ENCODE measurements around the gene ETNPPL. TPM values are rescaled to one million over a fixed set of nuclear protein-coding genes. Genes with fewer than 3 reads are reported as not detected.

The ETNPPL gene
- total and polyA plus RNA-seq, 2 of the 13 experiments (the other 11 are each of a cell fraction or from before 2014, with no cell fraction given), result 1.4 to 6.0 TPM

- no peak for TF ChIP-seq TFE3 (CRISPR knock-in tag; IDR thresholded peaks at IDR 0.05)
- TF ChIP-seq GTF3A (CRISPR knock-in tag; conservative IDR thresholded peaks at IDR 0.05), result no peak
- TF ChIP-seq PRDM15 (CRISPR knock-in tag; IDR thresholded peaks at IDR 0.05), result no peak
- TF ChIP-seq HMG20A (CRISPR knock-in tag; IDR thresholded peaks at IDR 0.05; ENCODE audit: borderline replicate concordance), result no peak
These were observed 68.4 kb downstream of the ETNPPL start (continued) for GRCh38 chr4:108694423-108694822.

GRCh38 chr4:108693819-108694218 lies 69.0 kb downstream of the ETNPPL start:
- no TSS peak for BruUV-seq (replicated peaks)
- ATAC-seq (no peak), DNase-seq (ENCODE audit: low spot score) (no peak), FAIRE-seq (no peak)
- TF ChIP-seq CEBPG (CRISPR knock-in tag; IDR thresholded peaks at IDR 0.05) (no peak), ZNF576 (CRISPR knock-in tag; IDR thresholded peaks at IDR 0.05) (no peak), ZBTB42 (CRISPR knock-in tag; IDR thresholded peaks at IDR 0.05) (no peak), NR3C1 (CRISPR knock-in tag; IDR thresholded peaks at IDR 0.05) (no peak), CHD4 (IDR thresholded peaks at IDR 0.05; ENCODE audit: borderline replicate concordance, low read length) (no peak), POLR2G (IDR thresholded peaks at IDR 0.05; ENCODE audit: low read depth, low read length) (no peak), ZNF350 (CRISPR knock-in tag; IDR thresholded peaks at IDR 0.05; ENCODE audit: borderline replicate concordance, low read depth) (no peak), NFE2L1 (CRISPR knock-in tag; IDR thresholded peaks at IDR 0.05; ENCODE audit: borderline replicate concordance) (no peak), THRA (CRISPR knock-in tag; IDR thresholded peaks at IDR 0.05; ENCODE audit: borderline replicate concordance) (no peak), ZNF10 (CRISPR knock-in tag; IDR thresholded peaks at IDR 0.05; ENCODE audit: borderline replicate concordance, low read depth) (no peak), ZNF510 (CRISPR knock-in tag; IDR thresholded peaks at IDR 0.05; ENCODE audit: low read depth) (no peak), TAF1 (CRISPR knock-in tag; IDR thresholded peaks at IDR 0.05) (no peak), SP5 (CRISPR knock-in tag; IDR thresholded peaks at IDR 0.05; ENCODE audit: borderline replicate concordance, low read depth) (no peak), ELF3 (CRISPR knock-in tag; IDR thresholded peaks at IDR 0.05) (no peak)
- Histone ChIP-seq H3K4me3 (replicated peaks in 1 of 3; ENCODE audit: insufficient read depth in 1 of 3, low read depth in 2 of 3, low read length in 3 of 3) (no peak overlapping the region), H3K9ac (ENCODE audit: insufficient read depth, low read depth, low read length) (no peak overlapping the region), H2AFZ (ENCODE audit: low read length) (no peak overlapping the region), H3K27ac (ENCODE audit: extremely low read length, insufficient read depth, low read length) (no peak overlapping the region), H3K9me3 (ENCODE audit: low read length) (no peaks in the 10 kb centered on the region), H3K27me3 (ENCODE audit: control insufficient read depth in 1 of 2, insufficient read depth in 2 of 2, low read length in 2 of 2) (no peaks in the 10 kb centered on the region), H4K20me1 (ENCODE audit: insufficient read depth, low read length) (no peaks in the 10 kb centered on the region), H3K79me2 (ENCODE audit: insufficient read depth, low read length) (no peaks in the 10 kb centered on the region), H3K36me3 (replicated peaks in 1 of 2; ENCODE audit: control insufficient read depth in 1 of 2, insufficient read depth in 2 of 2, low read length in 2 of 2) (no peaks in the 10 kb centered on the region), H3K4me1 (ENCODE audit: insufficient read depth, low read length) (0 out of 2 replicates have a peak, but pooled peaks cover 5% of the 10 kb centered on the region), H3K4me2 (ENCODE audit: low read depth, low read length) (no peak overlapping the region)
- ChIA-PET POLR2A (no interaction called here), CTCF (ENCODE audit: low intra/inter-chr PET ratio, low total read pairs) (no interaction called here)
- in situ Hi-C loops (cut with HindIII; ENCODE audit: extremely low pct_ligation_motif_present, low pct_unique_long_range_greater_than_20kb), result loop anchor here (25.0 kb wide), 1 partner anchor 718 kb away; no protein-coding TSS in a partner anchor
- 27% methylated on average over 3 of the region's 3 CpGs for WGBS (ENCODE audit: low lambda C conversion rate)
- intact Hi-C loops (cut with micrococcal nuclease; ENCODE audit: unreplicated experiment), result no loop called here

Data from HepG2 (cell line).